ENCODE results near the gene NKPD1.

NKPD1 gene

GRCh38 chr19:45172173-45172572 is 11.4 kb upstream of the NKPD1 start:
- H3K27me3 ChIP-seq (ENCODE audit: control insufficient read depth, insufficient read depth, low read length) = no peaks in the 10 kb centered on the region
- no peaks in the 10 kb centered on the region for H3K36me3 ChIP-seq (ENCODE audit: control insufficient read depth, insufficient read depth, low read length)
- peaks cover under 1% of the 10 kb centered on the region; the same call in 1 of the 2 replicates for H3K4me1 ChIP-seq (ENCODE audit: control insufficient read depth, insufficient read depth, low read length)
- no peak overlapping the region for H3K27ac ChIP-seq (ENCODE audit: low read depth, low read length)
- H3K4me3 ChIP-seq (ENCODE audit: low read depth, low read length) = no peak overlapping the region
- no peak overlapping the region for H3K9ac ChIP-seq (ENCODE audit: low read length)
- no peaks in the 10 kb centered on the region for H3K9me3 ChIP-seq (ENCODE audit: control insufficient read depth, insufficient read depth, low read depth, low read length)

GRCh38 chr19:45171211-45171623 is 10.4 kb upstream of the NKPD1 start:
- Histone ChIP-seq H3K9ac (ENCODE audit: low read length) (peak overlapping the region; percentile 15), H3K27me3 (ENCODE audit: control insufficient read depth, insufficient read depth, low read length) (no peaks in the 10 kb centered on the region), H3K27ac (ENCODE audit: low read depth, low read length) (no peak overlapping the region), H3K9me3 (ENCODE audit: control insufficient read depth, insufficient read depth, low read depth, low read length) (no peaks in the 10 kb centered on the region), H3K4me3 (ENCODE audit: low read depth, low read length) (no peak overlapping the region), H3K36me3 (ENCODE audit: control insufficient read depth, insufficient read depth, low read length) (no peaks in the 10 kb centered on the region), H3K4me1 (ENCODE audit: control insufficient read depth, insufficient read depth, low read length) (peaks cover 8% of the 10 kb centered on the region)

- no peak overlapping the region for H3K9ac ChIP-seq (ENCODE audit: low read length)
- no peaks in the 10 kb centered on the region for H3K27me3 ChIP-seq (ENCODE audit: control insufficient read depth, insufficient read depth, low read length)
- no peak overlapping the region for H3K4me3 ChIP-seq (ENCODE audit: low read depth, low read length)
- H3K36me3 ChIP-seq (ENCODE audit: control insufficient read depth, insufficient read depth, low read length) = no peaks in the 10 kb centered on the region
- peaks cover 8% of the 10 kb centered on the region for H3K4me1 ChIP-seq (ENCODE audit: control insufficient read depth, insufficient read depth, low read length)
- no peaks in the 10 kb centered on the region for H3K9me3 ChIP-seq (ENCODE audit: control insufficient read depth, insufficient read depth, low read depth, low read length)
- H3K27ac ChIP-seq (ENCODE audit: low read depth, low read length) = no peak overlapping the region
These were observed 9.6 kb upstream of the NKPD1 start for GRCh38 chr19:45170146-45171106.

- Histone ChIP-seq H3K9me3 (ENCODE audit: control insufficient read depth, insufficient read depth, low read depth, low read length) (no peaks in the 10 kb centered on the region), H3K4me1 (ENCODE audit: control insufficient read depth, insufficient read depth, low read length) (peaks cover 13% of the 10 kb centered on the region), H3K4me3 (ENCODE audit: low read depth, low read length) (no peak overlapping the region), H3K27me3 (ENCODE audit: control insufficient read depth, insufficient read depth, low read length) (no peaks in the 10 kb centered on the region), H3K36me3 (ENCODE audit: control insufficient read depth, insufficient read depth, low read length) (no peaks in the 10 kb centered on the region), H3K27ac (ENCODE audit: low read depth, low read length) (no peak overlapping the region), H3K9ac (ENCODE audit: low read length) (no peak overlapping the region)
These were observed 8.8 kb upstream of the NKPD1 start for GRCh38 chr19:45169602-45170001.

- no peaks in the 10 kb centered on the region for H3K36me3 ChIP-seq (ENCODE audit: control insufficient read depth, insufficient read depth, low read length)
- H3K4me3 ChIP-seq (ENCODE audit: low read depth, low read length) = no peak overlapping the region
- no peak overlapping the region for H3K27ac ChIP-seq (ENCODE audit: low read depth, low read length)
- no peaks in the 10 kb centered on the region for H3K9me3 ChIP-seq (ENCODE audit: control insufficient read depth, insufficient read depth, low read depth, low read length)
- no peak overlapping the region for H3K9ac ChIP-seq (ENCODE audit: low read length)
- no peaks in the 10 kb centered on the region for H3K27me3 ChIP-seq (ENCODE audit: control insufficient read depth, insufficient read depth, low read length)
- peaks cover 20% of the 10 kb centered on the region for H3K4me1 ChIP-seq (ENCODE audit: control insufficient read depth, insufficient read depth, low read length)
These were observed 8.1 kb upstream of the NKPD1 start for GRCh38 chr19:45168767-45169351.

GRCh38 chr19:45166723-45167252 is 6.0 kb upstream of the NKPD1 start:
- H3K9me3 ChIP-seq (ENCODE audit: control insufficient read depth, insufficient read depth, low read depth, low read length) = no peaks in the 10 kb centered on the region
- H3K4me1 ChIP-seq (ENCODE audit: control insufficient read depth, insufficient read depth, low read length) = peaks cover 21% of the 10 kb centered on the region
- H3K27me3 ChIP-seq (ENCODE audit: control insufficient read depth, insufficient read depth, low read length) = no peaks in the 10 kb centered on the region
- no peak overlapping the region for H3K27ac ChIP-seq (ENCODE audit: low read depth, low read length)
- no peak overlapping the region for H3K4me3 ChIP-seq (ENCODE audit: low read depth, low read length)
- H3K36me3 ChIP-seq (ENCODE audit: control insufficient read depth, insufficient read depth, low read length) = no peaks in the 10 kb centered on the region
- peak overlapping the region; percentile 15 for H3K9ac ChIP-seq (ENCODE audit: low read length)

- Histone ChIP-seq H3K27ac (ENCODE audit: low read depth, low read length) (no peak overlapping the region), H3K4me3 (ENCODE audit: low read depth, low read length) (no peak overlapping the region), H3K9ac (ENCODE audit: low read length) (no peak overlapping the region), H3K9me3 (ENCODE audit: control insufficient read depth, insufficient read depth, low read depth, low read length) (no peaks in the 10 kb centered on the region), H3K36me3 (ENCODE audit: control insufficient read depth, insufficient read depth, low read length) (no peaks in the 10 kb centered on the region), H3K4me1 (ENCODE audit: control insufficient read depth, insufficient read depth, low read length) (peaks cover 25% of the 10 kb centered on the region), H3K27me3 (ENCODE audit: control insufficient read depth, insufficient read depth, low read length) (peaks cover 9% of the 10 kb centered on the region; the same call in 1 of the 2 replicates)
These were observed 4.0 kb upstream of the NKPD1 start for GRCh38 chr19:45164577-45165335.

- Histone ChIP-seq H3K9ac (ENCODE audit: low read length) (no peak overlapping the region), H3K36me3 (ENCODE audit: control insufficient read depth, insufficient read depth, low read length) (no peaks in the 10 kb centered on the region), H3K4me3 (ENCODE audit: low read depth, low read length) (no peak overlapping the region), H3K27me3 (ENCODE audit: control insufficient read depth, insufficient read depth, low read length) (peaks cover 9% of the 10 kb centered on the region; the same call in 1 of the 2 replicates), H3K9me3 (ENCODE audit: control insufficient read depth, insufficient read depth, low read depth, low read length) (no peaks in the 10 kb centered on the region), H3K27ac (ENCODE audit: low read depth, low read length) (no peak overlapping the region), H3K4me1 (ENCODE audit: control insufficient read depth, insufficient read depth, low read length) (peaks cover 25% of the 10 kb centered on the region)
These were observed 3.1 kb upstream of the NKPD1 start for GRCh38 chr19:45163751-45164460.

GRCh38 chr19:45163156-45163555 is 2.4 kb upstream of the NKPD1 start:
- H3K4me3 ChIP-seq (ENCODE audit: low read depth, low read length) = no peak overlapping the region
- no peaks in the 10 kb centered on the region for H3K9me3 ChIP-seq (ENCODE audit: control insufficient read depth, insufficient read depth, low read depth, low read length)
- peaks cover 25% of the 10 kb centered on the region for H3K4me1 ChIP-seq (ENCODE audit: control insufficient read depth, insufficient read depth, low read length)
- no peak overlapping the region for H3K27ac ChIP-seq (ENCODE audit: low read depth, low read length)
- H3K36me3 ChIP-seq (ENCODE audit: control insufficient read depth, insufficient read depth, low read length) = no peaks in the 10 kb centered on the region
- no peak overlapping the region for H3K9ac ChIP-seq (ENCODE audit: low read length)
- H3K27me3 ChIP-seq (ENCODE audit: control insufficient read depth, insufficient read depth, low read length) = peaks cover 11% of the 10 kb centered on the region; the same call in 1 of the 2 replicates

GRCh38 chr19:45162608-45163143 is 1.9 kb upstream of the NKPD1 start:
- Histone ChIP-seq H3K27ac (ENCODE audit: low read depth, low read length) (no peak overlapping the region), H3K4me1 (ENCODE audit: control insufficient read depth, insufficient read depth, low read length) (peaks cover 25% of the 10 kb centered on the region), H3K36me3 (ENCODE audit: control insufficient read depth, insufficient read depth, low read length) (no peaks in the 10 kb centered on the region), H3K4me3 (ENCODE audit: low read depth, low read length) (no peak overlapping the region), H3K9me3 (ENCODE audit: control insufficient read depth, insufficient read depth, low read depth, low read length) (no peaks in the 10 kb centered on the region), H3K9ac (ENCODE audit: low read length) (no peak overlapping the region), H3K27me3 (ENCODE audit: control insufficient read depth, insufficient read depth, low read length) (peaks cover 14% of the 10 kb centered on the region; the same call in 1 of the 2 replicates)

Data from HUES6 (cell line).